CMK (cell line): Measurements from ENCODE around the gene OR4D10.
A peak's percentile ranks its signal among the peaks of the same experiment; 100 is the strongest.
"Not testable (repeated sequence)": the region's sequence is repeated elsewhere in the genome, so short reads cannot be mapped to it uniquely, and the experiment has no call there.

ENCODE experiments used
- DNase-seq: peaks from one replicate; pipeline ENCODE4 v3.0.0-alpha.2; 2010; ENCODE audit warnings: low read depth

The OR4D10 gene

DNA sequence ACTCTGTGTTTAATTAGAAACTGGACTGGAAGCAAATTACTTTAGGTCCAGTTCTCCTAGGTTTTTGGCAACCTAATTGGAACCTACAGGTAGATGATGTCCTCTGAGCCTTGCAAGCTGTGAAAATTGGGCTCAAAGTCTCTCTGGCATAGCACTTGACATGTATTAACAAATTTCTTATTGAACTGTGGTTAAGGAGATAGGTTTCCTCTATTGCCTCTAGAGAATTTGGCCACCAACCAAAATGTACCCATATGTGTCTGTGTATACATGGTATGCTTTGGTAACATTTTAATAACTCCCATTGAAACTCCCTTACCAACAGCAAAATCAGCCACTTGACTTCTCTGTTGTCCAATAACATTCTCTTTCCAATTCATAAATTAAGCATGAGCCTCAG is at the start of gene OR4D10:
Gene OR4D10 (plus strand): TSS at position 301 of the 400 bp plus-strand sequence. CDS start 4,115 bp downstream, outside the sequence.
- DNase-seq = no peak

DNA sequence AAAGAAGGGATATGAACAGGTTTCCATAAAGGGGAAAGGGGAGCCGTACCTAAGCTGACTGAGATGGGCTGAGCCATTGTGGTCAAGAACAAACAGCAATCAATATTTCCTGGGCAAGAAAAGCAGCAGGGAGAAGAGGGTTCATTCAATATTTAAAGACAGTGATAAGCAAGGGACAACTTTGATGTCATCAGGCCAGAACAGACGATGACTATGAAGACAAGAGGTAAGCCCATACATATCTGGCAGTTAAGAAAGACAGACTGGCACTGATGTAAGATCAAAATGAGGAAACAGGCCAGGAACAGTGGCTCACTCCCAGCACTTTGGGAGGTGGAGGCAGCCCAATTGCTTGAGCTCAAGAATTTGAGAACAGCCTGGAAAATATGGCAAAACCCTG is 49.3 kb upstream of the OR4D10 start:
- no peak for DNase-seq

GRCh38 chr11:59425131-59425530 is 48.0 kb upstream of the OR4D10 start:
- no peak for DNase-seq

- no peak for DNase-seq
Measured at GRCh38 chr11:59426361-59427067, 46.6 kb upstream of the OR4D10 start, which contains the start of gene OR5A2. TSS of gene OR5A2 (minus strand) at chr11:59426413. CDS start at chr11:59422953, 3,460 bp downstream.

DNA sequence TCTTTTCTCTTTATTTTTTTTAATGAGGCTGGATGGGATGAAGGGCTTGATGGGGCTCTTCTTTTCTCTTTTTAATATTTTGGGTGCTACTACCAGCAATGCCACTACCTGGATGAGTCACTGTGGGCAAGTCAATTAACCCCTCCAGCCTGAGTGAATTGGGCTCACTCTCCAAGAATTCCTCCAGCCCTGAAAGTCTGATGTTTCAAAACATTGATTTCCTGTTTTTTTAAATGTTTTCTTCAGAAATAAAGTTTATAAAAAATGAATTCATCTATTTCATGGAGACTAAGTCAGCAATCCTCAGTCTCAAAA is 46.1 kb upstream of the OR4D10 start:
- DNase-seq = no peak

DNA sequence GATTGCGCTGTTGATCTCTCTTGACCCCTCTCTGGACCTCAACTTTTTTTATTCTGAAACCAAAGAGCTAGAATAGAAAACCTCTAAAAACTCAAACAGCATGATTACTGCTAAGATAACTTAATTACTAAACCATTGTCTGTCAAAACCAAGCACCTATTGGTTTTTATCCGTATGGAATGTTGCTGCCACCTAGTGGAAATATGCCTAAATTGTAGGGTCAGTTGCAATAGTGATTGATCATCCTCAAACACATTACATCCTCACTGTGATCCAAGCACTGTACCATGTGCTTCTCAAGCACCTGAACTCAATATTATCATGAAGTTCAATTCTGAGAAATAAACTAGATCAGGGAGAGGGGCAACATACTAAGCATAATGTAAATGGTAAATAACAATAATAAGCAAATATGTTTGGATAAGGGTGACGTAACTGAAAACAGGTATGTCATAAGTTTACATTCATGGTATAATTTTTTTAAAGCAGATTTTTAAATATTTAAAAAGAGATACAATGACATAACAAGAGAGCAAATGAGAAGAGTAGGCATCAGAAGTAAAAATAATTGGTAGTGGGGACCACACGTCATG is 43.1 kb upstream of the OR4D10 start:
- peak; percentile 15 for DNase-seq

DNA sequence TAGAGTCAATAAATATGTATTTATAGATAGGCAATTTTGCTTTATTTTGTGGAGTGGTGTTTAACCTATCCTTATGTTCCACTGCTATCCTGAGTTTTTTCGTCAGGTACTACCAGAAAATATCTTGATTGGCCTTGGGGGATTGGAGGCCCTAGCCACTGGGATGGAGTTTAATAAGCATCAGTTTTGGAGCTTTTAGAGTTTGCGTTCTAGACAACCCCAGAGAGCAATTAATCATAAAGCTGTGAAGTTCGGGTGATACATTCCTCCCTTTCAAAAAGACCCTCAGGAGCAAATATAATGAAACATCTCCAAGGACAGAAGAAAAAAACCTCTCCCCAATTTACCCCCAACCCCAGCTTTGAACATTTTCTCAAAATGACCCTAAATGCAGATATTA is 36.9 kb upstream of the OR4D10 start, which contains the start of gene OR5A1:
Gene OR5A1 (plus strand): TSS at position 301 of the 400 bp plus-strand sequence. CDS start 6,700 bp downstream, outside the sequence.
- DNase-seq = no peak

GRCh38 chr11:59437770-59438169 is 35.3 kb upstream of the OR4D10 start:
- no peak for DNase-seq

GRCh38 chr11:59445624-59446023 is 27.5 kb upstream of the OR4D10 start:
- not testable (repeated sequence) for DNase-seq

- DNase-seq = no peak
Measured at GRCh38 chr11:59448484-59448883, 24.6 kb upstream of the OR4D10 start.

DNA sequence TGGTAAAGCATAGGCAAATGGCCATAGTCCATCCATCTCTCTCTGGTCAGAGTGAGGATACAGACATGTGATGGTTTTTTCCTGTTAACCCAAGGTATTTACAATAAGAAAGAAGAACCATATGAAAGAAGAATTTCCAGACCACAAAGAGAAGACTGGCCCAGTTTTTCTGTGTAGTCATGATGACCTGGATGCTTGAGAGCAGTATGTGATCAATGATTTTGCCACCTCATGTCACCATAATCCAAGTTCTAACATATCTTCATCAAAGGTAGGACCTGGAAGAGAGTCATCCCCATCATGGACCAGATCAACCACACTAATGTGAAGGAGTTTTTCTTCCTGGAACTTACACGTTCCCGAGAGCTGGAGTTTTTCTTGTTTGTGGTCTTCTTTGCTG is 16.5 kb upstream of the OR4D10 start, which contains the start of gene OR4D6:
Gene OR4D6 (plus strand): TSS at position 301 of the 400 bp plus-strand sequence. CDS start 0 bp downstream, at position 301.
- no peak for DNase-seq

GRCh38 chr11:59459916-59460315 is 13.2 kb upstream of the OR4D10 start:
- no peak for DNase-seq

- DNase-seq = no peak
Measured at GRCh38 chr11:59463190-59463641, 9.9 kb upstream of the OR4D10 start.

- DNase-seq = no peak
Measured at GRCh38 chr11:59475176-59475575, 2.1 kb downstream of the OR4D10 start.

DNA sequence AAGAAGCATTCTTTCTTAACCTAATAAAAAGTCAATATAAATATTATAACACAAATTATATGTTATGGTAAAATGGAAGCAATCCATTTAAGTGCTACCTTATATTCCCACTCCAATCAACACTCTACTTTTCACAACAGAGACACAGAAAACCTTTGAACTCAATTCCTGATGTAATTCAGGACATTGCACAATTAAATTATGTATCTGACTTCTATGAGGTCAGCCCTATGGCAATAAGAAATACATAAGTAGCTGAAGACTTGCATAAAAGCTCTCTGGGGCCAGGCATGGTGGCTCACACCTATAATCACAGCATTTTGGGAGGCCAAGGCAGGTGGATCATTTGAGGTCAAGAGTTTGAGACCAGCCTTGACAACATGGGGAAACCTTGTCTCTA is 6.8 kb downstream of the OR4D10 start:
- no peak for DNase-seq

- no peak for DNase-seq
Measured at GRCh38 chr11:59480359-59480758, 7.2 kb downstream of the OR4D10 start.

DNA sequence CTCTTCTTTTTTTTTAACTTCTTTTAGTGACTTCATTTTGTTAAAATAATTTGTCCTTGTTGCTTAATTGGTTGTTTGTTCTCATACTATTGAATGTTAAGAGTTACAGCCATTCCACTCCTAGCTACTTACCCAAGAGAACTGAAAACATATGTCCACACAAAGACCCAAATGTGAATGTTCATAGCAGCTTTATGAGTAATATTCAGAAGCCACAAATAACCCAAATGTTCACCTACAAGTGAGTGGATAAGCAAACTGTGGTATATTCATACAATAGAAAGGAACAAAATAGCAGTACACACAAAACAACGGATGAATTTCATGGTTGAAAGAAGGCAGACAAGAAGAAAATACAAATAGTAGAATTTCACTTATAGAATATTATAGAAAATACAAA is 28.8 kb downstream of the OR4D10 start:
- DNase-seq = no peak

DNA sequence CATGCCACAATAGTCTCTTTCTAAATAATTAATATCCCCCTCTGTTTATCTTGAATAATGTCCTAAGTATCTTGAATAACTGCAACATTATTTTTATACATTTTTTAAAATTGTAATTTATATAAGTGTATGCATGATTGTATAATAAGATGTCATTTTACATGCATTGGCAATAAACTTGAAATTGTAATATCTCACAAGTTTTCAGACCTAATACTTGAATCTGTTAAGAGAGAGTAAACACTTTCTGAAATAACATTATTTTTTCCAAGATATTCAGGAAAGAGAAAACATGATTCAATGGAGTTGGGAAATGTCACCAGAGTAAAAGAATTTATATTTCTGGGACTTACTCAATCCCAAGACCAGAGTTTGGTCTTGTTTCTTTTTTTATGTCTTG is 30.2 kb downstream of the OR4D10 start, which contains the start of gene OR4D11:
Gene OR4D11 (plus strand): TSS at position 301 of the 400 bp plus-strand sequence. CDS start 0 bp downstream, at position 301.
- DNase-seq = no peak

DNA sequence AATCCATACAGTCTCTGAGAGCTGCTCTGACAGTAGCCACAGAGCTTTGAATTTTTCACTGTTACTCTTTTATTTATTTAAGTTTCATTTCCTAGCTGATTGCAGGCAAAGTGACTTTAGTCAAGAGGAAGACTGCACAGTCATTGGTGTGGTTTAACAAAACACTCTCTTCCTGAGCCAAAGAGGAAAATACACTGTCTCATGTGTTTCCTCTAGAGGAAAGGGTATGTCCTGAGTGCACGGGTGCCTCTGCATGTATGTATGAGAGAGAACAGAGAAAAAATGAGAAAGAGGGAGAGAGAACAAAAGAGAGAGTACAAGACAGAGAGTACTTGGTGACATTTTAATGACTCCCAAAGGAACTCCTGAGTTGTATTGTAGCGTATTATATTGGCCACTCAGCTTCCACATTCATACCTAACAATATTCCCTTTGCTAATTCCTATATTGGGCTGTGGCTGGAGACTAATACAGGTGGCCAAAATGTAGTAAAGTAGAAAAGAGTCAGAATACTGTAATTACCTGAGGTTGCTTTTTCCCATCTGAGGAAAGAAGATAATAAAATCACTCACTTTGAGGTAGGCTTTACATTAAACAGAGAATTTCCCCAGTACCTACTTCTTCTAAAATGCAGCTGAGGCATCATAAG is 38.0 kb downstream of the OR4D10 start, which contains the start of gene OR4D9:
Gene OR4D9 (plus strand): TSS at position 599 of the 649 bp plus-strand sequence. CDS start 3,374 bp downstream, outside the sequence.
- DNase-seq = no peak

- DNase-seq = no peak
Measured at GRCh38 chr11:59511675-59512074, 38.6 kb downstream of the OR4D10 start.

DNA sequence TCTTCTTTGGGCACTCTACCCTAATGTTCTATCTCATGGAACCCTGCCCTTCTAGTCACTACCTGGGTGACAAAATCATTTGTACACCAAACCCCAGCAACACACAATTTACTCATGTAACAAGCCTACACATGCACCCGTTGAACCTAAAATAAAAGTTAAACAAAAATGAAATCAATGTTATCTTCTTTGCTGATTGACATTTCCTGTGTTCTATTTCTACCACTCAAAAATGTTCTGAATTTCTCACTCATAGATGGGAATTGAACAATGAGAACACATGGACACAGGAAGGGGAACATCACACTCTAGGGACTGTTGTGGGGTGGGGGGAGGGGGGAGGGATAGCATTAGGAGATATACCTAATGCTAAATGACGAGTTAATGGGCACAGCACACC is 47.0 kb downstream of the OR4D10 start:
- DNase-seq = not testable (repeated sequence)

DNA sequence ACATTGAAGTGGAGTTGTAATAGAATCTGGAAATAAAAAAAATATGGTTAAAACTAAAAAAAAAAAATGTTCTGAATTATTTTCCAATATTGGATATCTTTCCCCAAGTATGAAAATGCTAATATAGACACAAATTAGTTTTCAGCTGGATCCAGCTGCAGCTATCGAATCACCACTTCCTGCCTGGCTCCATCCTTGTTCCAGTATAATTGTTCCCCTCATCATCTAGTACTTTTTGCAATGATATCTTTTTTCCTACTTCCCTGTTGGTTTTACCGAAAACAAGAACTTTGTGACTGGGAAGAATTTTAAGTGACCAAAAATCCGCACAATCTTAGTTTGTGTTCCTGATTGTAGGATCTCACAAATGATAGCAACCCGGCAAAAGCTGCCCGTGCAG is 47.6 kb downstream of the OR4D10 start:
- no peak for DNase-seq

DNA sequence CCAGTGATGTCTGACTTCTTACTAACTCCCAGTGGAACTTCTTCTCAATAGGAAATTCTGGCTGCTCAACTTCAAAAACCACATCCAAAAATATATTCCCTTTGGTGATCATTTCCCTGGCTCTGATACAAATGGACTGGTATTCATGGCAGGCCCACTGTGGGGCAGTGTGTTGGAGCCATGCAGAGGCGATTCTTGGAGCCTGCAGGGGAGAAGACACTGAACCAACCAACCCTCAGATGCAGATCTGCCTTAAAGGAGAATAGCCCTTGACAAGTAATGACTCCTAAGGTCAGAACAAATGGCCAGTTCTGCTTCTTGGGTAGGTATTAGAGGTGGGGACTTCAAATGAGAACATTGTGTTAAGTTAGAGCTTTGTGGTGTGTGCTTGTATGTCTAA is 50.4 kb downstream of the OR4D10 start:
- DNase-seq = no peak
